Tibial nerve (tissue), 4 donors: ENCODE measurements around the gene SIX6. TPM values are rescaled to one million over a fixed set of nuclear protein-coding genes. Genes with fewer than 3 reads are reported as not detected.

Experiments used
- DNase-seq, 2 donors: peaks; one replicate each; pipeline ENCODE4 v3.0.0-alpha.2; 2019; ENCODE audit warnings: low spot score in 2 of 2
- H3K27ac ChIP-seq, 4 donors: fragments of 200-600 bp; sonication (generic) in 3 of 4; one replicate each; pipeline ENCODE4 v1.5.1; 2017 to 2019; ENCODE audit warnings: mild to moderate bottlenecking in 1 of 4
- H3K27me3 ChIP-seq, 2 donors: fragments of 200-600 bp; sonication (generic) in 1 of 2; one replicate each; pipeline versions ENCODE4 v1.5.1 to v1.6.0; 2017 to 2019
- H3K36me3 ChIP-seq, 3 donors: fragments of 200-600 bp; sonication (generic); one replicate each; pipeline ENCODE4 v1.5.1; 2018 to 2019
- H3K4me1 ChIP-seq, 4 donors: fragments of 200-600 bp; sonication (generic) in 3 of 4; one replicate each; pipeline ENCODE4 v1.5.1; 2017 to 2019
- H3K4me3 ChIP-seq, 4 donors: fragments of 200-600 bp; sonication (generic) in 3 of 4; one replicate each; pipeline ENCODE4 v1.5.1; 2017 to 2019; ENCODE audit warnings: mild to moderate bottlenecking in 1 of 4, moderate library complexity in 1 of 4
- H3K9me3 ChIP-seq, 4 donors: fragments of 200-600 bp; sonication (generic) in 3 of 4; one replicate each; pipeline ENCODE4 v1.5.1; 2017 to 2019
- CTCF ChIP-seq, 5 experiments: fragments of 200-600 bp in 3 of 5; fragments of 450-650 bp in 2 of 5; sonication (generic) in 3 of 5; IDR thresholded peaks; one replicate each; pipeline ENCODE4 v1.5.1; 2016 to 2019; ENCODE audit warnings: antibody characterized with exemption in 5 of 5, mild to moderate bottlenecking in 3 of 5, moderate library complexity in 2 of 5
- EP300 ChIP-seq, 2 donors: sonication (generic); formaldehyde crosslinking; IDR thresholded peaks; one replicate each; pipeline ENCODE4 v1.6.1; 2017; ENCODE audit warnings: antibody characterized with exemption in 2 of 2, mild to moderate bottlenecking in 1 of 2
- POLR2A ChIP-seq, 2 donors: fragments of 450-650 bp; IDR thresholded peaks; one replicate each; pipeline ENCODE4 v1.6.1; 2017; ENCODE audit warnings: antibody characterized with exemption in 2 of 2, mild to moderate bottlenecking in 2 of 2, moderate library complexity in 2 of 2
- WGBS, 2 donors: methylation state at CpG; one replicate each; pipeline ENCODE4 v1.1.5; 2018; 5-methylcytosine and 5-hydroxymethylcytosine counted together
- total RNA-seq, 4 donors: library from RNA; depleted of rRNA; stranded (reverse); fragments of >200 nt; gene quantifications; one replicate each; pipeline ENCODE4 v1.1.0, GENCODE V29; 2016

The SIX6 gene
- total RNA-seq, 4 donors from 2014 or later, result not detected

GRCh38 chr14:60510254-60510950, 1.5 kb downstream of the SIX6 start:
- Histone ChIP-seq H3K36me3 (no peaks in the 10 kb centered on the region), H3K4me3 (peak overlapping the region in 1 of 4 donors; percentile 11), H3K4me1 (peaks cover 0 to 67% (median 17%) of the 10 kb centered on the region in 4 donors), H3K27ac (no peak overlapping the region), H3K9me3 (peaks cover 0 to 3% (median 0%) of the 10 kb centered on the region in 4 donors), H3K27me3 (peaks cover 0 to 100% of the 10 kb centered on the region in 2 donors)
- WGBS, 2 donors, result 11 to 15% methylated on average over 35 of the region's 35 CpGs
- TF ChIP-seq CTCF (IDR thresholded peaks at IDR 0.05), result no peak
- TF ChIP-seq POLR2A (IDR thresholded peaks at IDR 0.05), result no peak
- no peak for TF ChIP-seq EP300 (IDR thresholded peaks at IDR 0.05)
- no peak for DNase-seq

- TF ChIP-seq POLR2A (IDR thresholded peaks at IDR 0.05) (no peak), CTCF (IDR thresholded peaks at IDR 0.05) (no peak), EP300 (IDR thresholded peaks at IDR 0.05) (no peak)
- H3K4me3 ChIP-seq, result peak overlapping the region in 1 of 4 donors; percentile 11
- no peak for DNase-seq
- H3K27ac ChIP-seq, result no peak overlapping the region
- WGBS, 2 donors, result 5 to 7% methylated on average over 44 to 47 of the region's 49 CpGs
- H3K27me3 ChIP-seq, result peaks cover 0 to 100% of the 10 kb centered on the region in 2 donors
- no peaks in the 10 kb centered on the region for H3K36me3 ChIP-seq
- H3K9me3 ChIP-seq, result peaks cover 0 to 7% (median 0%) of the 10 kb centered on the region in 4 donors
- H3K4me1 ChIP-seq, result peaks cover 0 to 72% (median 17%) of the 10 kb centered on the region in 4 donors
These were observed 2.1 kb downstream of the SIX6 start for GRCh38 chr14:60510951-60511599.

- H3K36me3 ChIP-seq, result no peaks in the 10 kb centered on the region
- 33 to 38% methylated on average over 2 of the region's 2 CpGs for WGBS, 2 donors
- no peak for DNase-seq
- H3K9me3 ChIP-seq, result peaks cover 0 to 15% (median 0%) of the 10 kb centered on the region in 4 donors
- no peak overlapping the region for H3K27ac ChIP-seq
- H3K27me3 ChIP-seq, result peaks cover 0 to 100% of the 10 kb centered on the region in 2 donors
- H3K4me1 ChIP-seq, result peaks cover 0 to 63% (median 17%) of the 10 kb centered on the region in 4 donors
- H3K4me3 ChIP-seq, result no peak overlapping the region
- no peak for TF ChIP-seq EP300 (IDR thresholded peaks at IDR 0.05)
- no peak for TF ChIP-seq POLR2A (IDR thresholded peaks at IDR 0.05)
- no peak for TF ChIP-seq CTCF (IDR thresholded peaks at IDR 0.05)
These were observed 3.2 kb downstream of the SIX6 start for GRCh38 chr14:60512126-60512525.

- H3K4me1 ChIP-seq, result peaks cover 0 to 54% (median 17%) of the 10 kb centered on the region in 4 donors
- TF ChIP-seq CTCF (IDR thresholded peaks at IDR 0.05), result no peak
- TF ChIP-seq EP300 (IDR thresholded peaks at IDR 0.05), result no peak
- no peak for TF ChIP-seq POLR2A (IDR thresholded peaks at IDR 0.05)
- peaks cover 0 to 93% of the 10 kb centered on the region in 2 donors for H3K27me3 ChIP-seq
These were observed 4.1 kb downstream of the SIX6 start for GRCh38 chr14:60512973-60513571.

More at GRCh38 chr14:60512973-60513571, 4.1 kb downstream of the SIX6 start:
- peaks cover 0 to 20% (median 0%) of the 10 kb centered on the region in 4 donors for H3K9me3 ChIP-seq
- no peaks in the 10 kb centered on the region for H3K36me3 ChIP-seq
- no peak for DNase-seq
- no peak overlapping the region for H3K27ac ChIP-seq
- no peak overlapping the region for H3K4me3 ChIP-seq
- WGBS, 2 donors, result 18 to 22% methylated on average over 7 of the region's 7 CpGs
